ENCODE data around the gene PDCD2. TPM values are rescaled to one million over a fixed set of nuclear protein-coding genes. Genes with fewer than 3 reads are reported as not detected.

PDCD2 gene
- total RNA-seq, 1 donor from 2014 or later, result 59.0 TPM

- no peak for DNase-seq
- no peak overlapping the region for H3K27ac Mint-ChIP-seq (ENCODE audit: unreplicated experiment)
Observed at GRCh38 chr6:170596426-170596825, 12.0 kb upstream of the PDCD2 start.

GRCh38 chr6:170590725-170591124 is 6.3 kb upstream of the PDCD2 start:
- DNase-seq, result no peak
- no peak overlapping the region for H3K4me3 Mint-ChIP-seq (ENCODE audit: unreplicated experiment)
- no peaks in the 10 kb centered on the region for H3K27me3 Mint-ChIP-seq (ENCODE audit: unreplicated experiment)
- H3K27ac Mint-ChIP-seq (ENCODE audit: unreplicated experiment), result no peak overlapping the region
- H3K4me1 Mint-ChIP-seq (ENCODE audit: low read depth, unreplicated experiment), result no peaks in the 10 kb centered on the region
- TF ChIP-seq, protein P1, sequence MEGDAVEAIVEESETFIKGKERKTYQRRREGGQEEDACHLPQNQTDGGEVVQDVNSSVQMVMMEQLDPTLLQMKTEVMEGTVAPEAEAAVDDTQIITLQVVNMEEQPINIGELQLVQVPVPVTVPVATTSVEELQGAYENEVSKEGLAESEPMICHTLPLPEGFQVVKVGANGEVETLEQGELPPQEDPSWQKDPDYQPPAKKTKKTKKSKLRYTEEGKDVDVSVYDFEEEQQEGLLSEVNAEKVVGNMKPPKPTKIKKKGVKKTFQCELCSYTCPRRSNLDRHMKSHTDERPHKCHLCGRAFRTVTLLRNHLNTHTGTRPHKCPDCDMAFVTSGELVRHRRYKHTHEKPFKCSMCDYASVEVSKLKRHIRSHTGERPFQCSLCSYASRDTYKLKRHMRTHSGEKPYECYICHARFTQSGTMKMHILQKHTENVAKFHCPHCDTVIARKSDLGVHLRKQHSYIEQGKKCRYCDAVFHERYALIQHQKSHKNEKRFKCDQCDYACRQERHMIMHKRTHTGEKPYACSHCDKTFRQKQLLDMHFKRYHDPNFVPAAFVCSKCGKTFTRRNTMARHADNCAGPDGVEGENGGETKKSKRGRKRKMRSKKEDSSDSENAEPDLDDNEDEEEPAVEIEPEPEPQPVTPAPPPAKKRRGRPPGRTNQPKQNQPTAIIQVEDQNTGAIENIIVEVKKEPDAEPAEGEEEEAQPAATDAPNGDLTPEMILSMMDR (IDR thresholded peaks at IDR 0.05; ENCODE audit: partially characterized antibody, unreplicated experiment), result no peak
- peaks cover 2% of the 10 kb centered on the region for H3K9me3 Mint-ChIP-seq (ENCODE audit: unreplicated experiment)
- peaks cover 22% of the 10 kb centered on the region for H3K36me3 Mint-ChIP-seq (ENCODE audit: unreplicated experiment)

More at GRCh38 chr6:170596426-170596825, 12.0 kb upstream of the PDCD2 start:
- H3K9me3 Mint-ChIP-seq (ENCODE audit: unreplicated experiment), result no peaks in the 10 kb centered on the region
- H3K4me3 Mint-ChIP-seq (ENCODE audit: unreplicated experiment), result no peak overlapping the region
- H3K4me1 Mint-ChIP-seq (ENCODE audit: low read depth, unreplicated experiment), result no peaks in the 10 kb centered on the region
- TF ChIP-seq, protein P1 (IDR thresholded peaks at IDR 0.05; ENCODE audit: partially characterized antibody, unreplicated experiment), result no peak
- H3K27me3 Mint-ChIP-seq (ENCODE audit: unreplicated experiment), result no peaks in the 10 kb centered on the region
- H3K36me3 Mint-ChIP-seq (ENCODE audit: unreplicated experiment), result peaks cover 16% of the 10 kb centered on the region

DNA sequence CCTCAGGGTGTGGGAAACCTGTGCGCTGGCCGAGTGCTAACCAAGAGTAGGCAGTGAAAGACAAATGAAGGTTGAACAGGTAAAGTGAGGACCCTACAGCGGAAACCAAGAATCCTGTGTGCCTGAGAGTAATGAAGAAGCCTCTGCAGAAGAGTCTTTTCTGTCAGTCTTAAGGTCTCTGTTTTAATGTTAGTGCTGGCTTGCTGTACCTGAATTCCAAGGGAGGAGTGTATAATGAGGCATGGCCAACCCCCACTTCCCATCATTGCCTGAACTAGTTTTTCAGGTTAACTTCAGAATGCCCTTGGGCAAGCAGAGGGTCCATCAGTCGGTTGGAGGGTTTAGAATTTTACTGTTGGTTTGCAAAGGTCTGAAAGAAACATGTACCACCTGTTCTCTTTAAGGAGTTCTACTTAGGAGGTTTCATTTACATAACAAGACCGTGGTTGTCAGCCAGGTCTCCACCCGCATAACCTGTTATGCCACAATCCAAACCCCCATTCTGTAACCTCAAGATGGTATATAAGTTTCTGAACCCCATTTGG is 589 bp upstream of the PDCD2 start:
- TF ChIP-seq, protein P1 (IDR thresholded peaks at IDR 0.05; ENCODE audit: partially characterized antibody, unreplicated experiment), result no peak
- peaks cover 7% of the 10 kb centered on the region for H3K4me1 Mint-ChIP-seq (ENCODE audit: low read depth, unreplicated experiment)
- H3K27ac Mint-ChIP-seq (ENCODE audit: unreplicated experiment), result peak overlapping the region; percentile 95
- no peaks in the 10 kb centered on the region for H3K9me3 Mint-ChIP-seq (ENCODE audit: unreplicated experiment)
- no peaks in the 10 kb centered on the region for H3K36me3 Mint-ChIP-seq (ENCODE audit: unreplicated experiment)
- DNase-seq, result no peak
- peak overlapping the region; percentile 99 for H3K4me3 Mint-ChIP-seq (ENCODE audit: unreplicated experiment)
- H3K27me3 Mint-ChIP-seq (ENCODE audit: unreplicated experiment), result no peaks in the 10 kb centered on the region

- DNase-seq, result no peak
- H3K9me3 Mint-ChIP-seq (ENCODE audit: unreplicated experiment), result no peaks in the 10 kb centered on the region
- H3K4me1 Mint-ChIP-seq (ENCODE audit: low read depth, unreplicated experiment), result peaks cover 7% of the 10 kb centered on the region
- H3K4me3 Mint-ChIP-seq (ENCODE audit: unreplicated experiment), result peak overlapping the region; percentile 97
- no peaks in the 10 kb centered on the region for H3K27me3 Mint-ChIP-seq (ENCODE audit: unreplicated experiment)
- H3K27ac Mint-ChIP-seq (ENCODE audit: unreplicated experiment), result peak overlapping the region; percentile 82
- TF ChIP-seq, protein P1 (IDR thresholded peaks at IDR 0.05; ENCODE audit: partially characterized antibody, unreplicated experiment), result no peak
- no peaks in the 10 kb centered on the region for H3K36me3 Mint-ChIP-seq (ENCODE audit: unreplicated experiment)
Observed at GRCh38 chr6:170583756-170584180, 669 bp downstream of the PDCD2 start.

- no peaks in the 10 kb centered on the region for H3K36me3 Mint-ChIP-seq (ENCODE audit: unreplicated experiment)
- H3K9me3 Mint-ChIP-seq (ENCODE audit: unreplicated experiment), result no peaks in the 10 kb centered on the region
- H3K27ac Mint-ChIP-seq (ENCODE audit: unreplicated experiment), result no peak overlapping the region
- H3K4me3 Mint-ChIP-seq (ENCODE audit: unreplicated experiment), result no peak overlapping the region
- TF ChIP-seq, protein P1 (IDR thresholded peaks at IDR 0.05; ENCODE audit: partially characterized antibody, unreplicated experiment), result no peak
- peaks cover 4% of the 10 kb centered on the region for H3K4me1 Mint-ChIP-seq (ENCODE audit: low read depth, unreplicated experiment)
- no peaks in the 10 kb centered on the region for H3K27me3 Mint-ChIP-seq (ENCODE audit: unreplicated experiment)
- DNase-seq, result no peak
Observed at GRCh38 chr6:170578909-170579308, 5.5 kb downstream of the PDCD2 start.

Data from glutamatergic neuron (in vitro differentiated cells).